HEK293 (cell line): ENCODE measurements around the gene PITPNM3.

ENCODE experiments used
- CTCF ChIA-PET: fragments of 350-600 bp; formaldehyde crosslinking; extraction: SDS; loops from one replicate; lab custom pipeline; 2021; ENCODE audit warnings: antibody characterized with exemption; lab: Yijun Ruan, JAX
- POLR2A ChIA-PET: fragments of 300-600 bp; formaldehyde crosslinking; extraction: SDS; loops from one replicate; lab custom pipeline; 2020; ENCODE audit warnings: antibody characterized with exemption, inconsistent platforms; lab: Yijun Ruan, JAX
- H3K27ac ChIP-seq: fragments of 200-500 bp; sonication (Bioruptor generic); 2 replicates; pipeline ENCODE4 v1.5.1; 2014; ENCODE audit warnings: low read depth, low read length, control low read depth, inconsistent platforms; ENCODE audit errors: extremely low read depth
- H3K36me3 ChIP-seq, 2 experiments: fragments of 200-500 bp in 1 of 2; sonication (Bioruptor generic) in 1 of 2; 1 replicate in 1 of 2; 2 replicates in 1 of 2; pipeline ENCODE4 v1.5.1; 2014 to 2017; ENCODE audit warnings: inconsistent platforms in 2 of 2, low read length in 2 of 2; ENCODE audit not compliant: control insufficient read depth in 2 of 2, insufficient read depth in 1 of 2
- H3K4me1 ChIP-seq: fragments of 200-500 bp; sonication (Bioruptor generic); 2 replicates; pipeline ENCODE4 v1.5.1; 2014; ENCODE audit warnings: mild to moderate bottlenecking, low read length, inconsistent platforms; ENCODE audit not compliant: control insufficient read depth, insufficient read depth
- H3K4me3 ChIP-seq: 2 replicates; pipeline ENCODE4 v1.5.1; 2011; ENCODE audit warnings: low read depth, mild to moderate bottlenecking, control low read depth, low read length, moderate library complexity
- H3K9me3 ChIP-seq: fragments of 200-500 bp; sonication (Bioruptor generic); 2 replicates; pipeline ENCODE4 v1.5.1; 2014; ENCODE audit warnings: low read depth, low read length, inconsistent platforms; ENCODE audit not compliant: control insufficient read depth, insufficient read depth
- GLI4 ChIP-seq: fragments of 450-650 bp; formaldehyde crosslinking; IDR thresholded peaks from 2 replicates; pipeline ENCODE4 v1.5.1; 2016; ENCODE audit warnings: missing biosample characterization, missing genetic modification characterization
- KLF1 ChIP-seq: fragments of 450-650 bp; formaldehyde crosslinking; IDR thresholded peaks from 2 replicates; pipeline ENCODE4 v1.5.1; 2016; ENCODE audit warnings: missing biosample characterization, missing genetic modification characterization
- KLF7 ChIP-seq: fragments of 450-650 bp; formaldehyde crosslinking; IDR thresholded peaks from 2 replicates; pipeline ENCODE4 v1.5.1; 2016; ENCODE audit warnings: missing biosample characterization, missing genetic modification characterization, borderline replicate concordance
- TCF7L2 ChIP-seq: IDR thresholded peaks from 2 replicates; pipeline ENCODE4 v1.6.1; 2011; ENCODE audit warnings: low read depth, mild to moderate bottlenecking, inconsistent platforms, low read length, moderate library complexity, borderline replicate concordance
- YY2 ChIP-seq: fragments of 450-650 bp; formaldehyde crosslinking; IDR thresholded peaks from 2 replicates; pipeline ENCODE4 v1.5.1; 2016; ENCODE audit warnings: missing biosample characterization, missing genetic modification characterization
- ZBTB48 ChIP-seq: fragments of 450-650 bp; formaldehyde crosslinking; IDR thresholded peaks from 2 replicates; pipeline ENCODE4 v1.5.1; 2016; ENCODE audit warnings: missing biosample characterization, missing genetic modification characterization
- ZFP41 ChIP-seq: fragments of 450-650 bp; formaldehyde crosslinking; IDR thresholded peaks from 2 replicates; pipeline ENCODE4 v1.5.1; 2016; ENCODE audit warnings: missing biosample characterization, missing genetic modification characterization, borderline replicate concordance
- ZIC2 ChIP-seq: fragments of 450-650 bp; formaldehyde crosslinking; IDR thresholded peaks from 2 replicates; pipeline ENCODE4 v1.5.1; 2016; ENCODE audit warnings: missing biosample characterization, missing genetic modification characterization
- ZNF112 ChIP-seq: fragments of 450-650 bp; formaldehyde crosslinking; IDR thresholded peaks from 2 replicates; pipeline ENCODE4 v1.5.0; 2017; ENCODE audit warnings: missing biosample characterization, missing genetic modification characterization
- ZNF239 ChIP-seq: fragments of 450-650 bp; formaldehyde crosslinking; IDR thresholded peaks from 2 replicates; pipeline ENCODE4 v1.5.1; 2016; ENCODE audit warnings: missing biosample characterization, missing genetic modification characterization
- ZNF274 ChIP-seq, 2 experiments: fragments of 200-500 bp in 1 of 2; fragments of 450-650 bp in 1 of 2; sonication (Bioruptor generic) in 1 of 2; formaldehyde crosslinking in 1 of 2; IDR thresholded peaks; 2 replicates each; pipeline versions ENCODE4 v1.5.1 to v1.6.1; 2014 to 2016; ENCODE audit warnings: borderline replicate concordance in 1 of 2, inconsistent platforms in 1 of 2, low read length in 1 of 2, missing biosample characterization in 1 of 2, missing genetic modification characterization in 1 of 2
- ZNF335 ChIP-seq: fragments of 450-650 bp; formaldehyde crosslinking; conservative IDR thresholded peaks from 2 replicates; pipeline ENCODE4 v1.5.1; 2016; ENCODE audit warnings: missing biosample characterization, missing genetic modification characterization
- ZNF585B ChIP-seq: fragments of 450-650 bp; formaldehyde crosslinking; IDR thresholded peaks from 2 replicates; pipeline ENCODE4 v1.5.1; 2016; ENCODE audit warnings: missing biosample characterization, missing genetic modification characterization
- ZNF623 ChIP-seq: fragments of 450-650 bp; formaldehyde crosslinking; IDR thresholded peaks from 2 replicates; pipeline ENCODE4 v1.5.1; 2016; ENCODE audit warnings: missing biosample characterization, missing genetic modification characterization
- ZNF692 ChIP-seq: fragments of 450-650 bp; formaldehyde crosslinking; IDR thresholded peaks from 2 replicates; pipeline ENCODE4 v1.5.1; 2016; ENCODE audit warnings: missing biosample characterization, missing genetic modification characterization
- TF ChIP-seq, protein P1 (sequence below): fragments of 450-650 bp; IDR thresholded peaks from 2 replicates; pipeline ENCODE4 v1.5.1; 2018; ENCODE audit warnings: missing biosample characterization, missing genetic modification characterization
- TF ChIP-seq, protein P2 (sequence below): fragments of 450-650 bp; formaldehyde crosslinking; conservative IDR thresholded peaks from 2 replicates; pipeline ENCODE4 v1.5.1; 2016; ENCODE audit warnings: low read depth, missing biosample characterization, missing genetic modification characterization
- TF ChIP-seq, protein P3 (sequence below): fragments of 450-650 bp; formaldehyde crosslinking; IDR thresholded peaks from 2 replicates; pipeline ENCODE4 v1.5.1; 2016; ENCODE audit warnings: missing biosample characterization, missing genetic modification characterization, low read depth

Gene PITPNM3

GRCh38 chr17:6507535-6507934, 48.8 kb downstream of the PITPNM3 start:
- CTCF ChIA-PET, result no interaction called here
- Histone ChIP-seq H3K27ac (no peak overlapping the region), H3K36me3 (no peaks in the 10 kb centered on the region), H3K4me1 (no peaks in the 10 kb centered on the region), H3K4me3 (no peak overlapping the region), H3K9me3 (no peaks in the 10 kb centered on the region)
- TF ChIP-seq ZNF335 (tag by site-specific recombination) (peak; percentile 55), ZNF692 (tag by site-specific recombination) (no peak)
- POLR2A ChIA-PET, result interaction anchor here (0.6 kb wide), 1 partner anchor 16 kb away, joined by 3 read pairs; no protein-coding TSS in a partner anchor

DNA sequence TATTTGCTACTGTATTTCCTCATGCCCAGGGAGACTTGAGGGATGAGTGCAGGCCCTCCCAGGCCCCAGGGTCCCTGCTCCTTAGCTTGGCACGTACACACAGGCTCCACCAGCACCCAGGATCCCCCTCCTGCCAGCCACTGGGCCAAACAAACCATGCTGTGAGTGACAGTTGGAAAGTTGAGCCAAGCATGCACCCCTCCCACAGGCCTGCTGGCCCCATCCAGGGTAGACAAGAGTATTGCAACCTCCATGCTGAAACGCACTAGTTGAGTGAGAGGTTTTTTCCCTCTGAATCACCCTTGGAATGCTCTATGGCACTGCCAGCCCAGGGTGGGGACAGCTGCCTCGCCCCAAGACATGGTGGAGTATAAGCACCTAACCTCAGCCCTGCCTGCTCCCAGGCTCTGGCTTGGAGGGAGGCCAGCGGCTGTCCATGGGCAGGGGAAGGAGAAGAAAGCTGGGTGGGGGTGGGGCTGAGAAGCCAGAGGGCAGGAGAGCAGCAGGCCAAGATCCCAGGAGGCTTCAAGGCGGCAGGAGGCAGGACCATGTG, 49.6 kb downstream of the PITPNM3 start:
- Histone ChIP-seq H3K4me1 (no peaks in the 10 kb centered on the region), H3K9me3 (no peaks in the 10 kb centered on the region), H3K27ac (no peak overlapping the region), H3K4me3 (no peak overlapping the region), H3K36me3 (no peaks in the 10 kb centered on the region)
- TF ChIP-seq ZNF239 (tag by site-specific recombination), result no peak
- 0 out of 2 replicates have a peak, but pooled peaks have one; percentile 25 for TF ChIP-seq ZIC2 (tag by site-specific recombination)
- TF ChIP-seq KLF7 (tag by site-specific recombination), result no peak
- TF ChIP-seq, protein P1, sequence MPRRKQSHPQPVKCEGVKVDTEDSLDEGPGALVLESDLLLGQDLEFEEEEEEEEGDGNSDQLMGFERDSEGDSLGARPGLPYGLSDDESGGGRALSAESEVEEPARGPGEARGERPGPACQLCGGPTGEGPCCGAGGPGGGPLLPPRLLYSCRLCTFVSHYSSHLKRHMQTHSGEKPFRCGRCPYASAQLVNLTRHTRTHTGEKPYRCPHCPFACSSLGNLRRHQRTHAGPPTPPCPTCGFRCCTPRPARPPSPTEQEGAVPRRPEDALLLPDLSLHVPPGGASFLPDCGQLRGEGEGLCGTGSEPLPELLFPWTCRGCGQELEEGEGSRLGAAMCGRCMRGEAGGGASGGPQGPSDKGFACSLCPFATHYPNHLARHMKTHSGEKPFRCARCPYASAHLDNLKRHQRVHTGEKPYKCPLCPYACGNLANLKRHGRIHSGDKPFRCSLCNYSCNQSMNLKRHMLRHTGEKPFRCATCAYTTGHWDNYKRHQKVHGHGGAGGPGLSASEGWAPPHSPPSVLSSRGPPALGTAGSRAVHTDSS, result no peak
- no peak for TF ChIP-seq ZNF112 (tag by site-specific recombination)
- TF ChIP-seq ZNF585B (tag by site-specific recombination), result no peak
- TF ChIP-seq KLF1 (tag by site-specific recombination), result peak; percentile 43; the same call in 1 of the 2 replicates
- TF ChIP-seq GLI4 (tag by site-specific recombination), result no peak
- TF ChIP-seq, protein P2, sequence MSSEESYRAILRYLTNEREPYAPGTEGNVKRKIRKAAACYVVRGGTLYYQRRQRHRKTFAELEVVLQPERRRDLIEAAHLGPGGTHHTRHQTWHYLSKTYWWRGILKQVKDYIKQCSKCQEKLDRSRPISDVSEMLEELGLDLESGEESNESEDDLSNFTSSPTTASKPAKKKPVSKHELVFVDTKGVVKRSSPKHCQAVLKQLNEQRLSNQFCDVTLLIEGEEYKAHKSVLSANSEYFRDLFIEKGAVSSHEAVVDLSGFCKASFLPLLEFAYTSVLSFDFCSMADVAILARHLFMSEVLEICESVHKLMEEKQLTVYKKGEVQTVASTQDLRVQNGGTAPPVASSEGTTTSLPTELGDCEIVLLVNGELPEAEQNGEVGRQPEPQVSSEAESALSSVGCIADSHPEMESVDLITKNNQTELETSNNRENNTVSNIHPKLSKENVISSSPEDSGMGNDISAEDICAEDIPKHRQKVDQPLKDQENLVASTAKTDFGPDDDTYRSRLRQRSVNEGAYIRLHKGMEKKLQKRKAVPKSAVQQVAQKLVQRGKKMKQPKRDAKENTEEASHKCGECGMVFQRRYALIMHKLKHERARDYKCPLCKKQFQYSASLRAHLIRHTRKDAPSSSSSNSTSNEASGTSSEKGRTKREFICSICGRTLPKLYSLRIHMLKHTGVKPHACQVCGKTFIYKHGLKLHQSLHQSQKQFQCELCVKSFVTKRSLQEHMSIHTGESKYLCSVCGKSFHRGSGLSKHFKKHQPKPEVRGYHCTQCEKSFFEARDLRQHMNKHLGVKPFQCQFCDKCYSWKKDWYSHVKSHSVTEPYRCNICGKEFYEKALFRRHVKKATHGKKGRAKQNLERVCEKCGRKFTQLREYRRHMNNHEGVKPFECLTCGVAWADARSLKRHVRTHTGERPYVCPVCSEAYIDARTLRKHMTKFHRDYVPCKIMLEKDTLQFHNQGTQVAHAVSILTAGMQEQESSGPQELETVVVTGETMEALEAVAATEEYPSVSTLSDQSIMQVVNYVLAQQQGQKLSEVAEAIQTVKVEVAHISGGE, result no peak
- ChIA-PET POLR2A (no interaction called here), CTCF (interaction anchor here (1.2 kb wide), 2 partner anchors 12 to 32 kb away, joined by 3 to 4 read pairs; no protein-coding TSS in a partner anchor)

- no peak overlapping the region for H3K27ac ChIP-seq
- H3K4me3 ChIP-seq, result no peak overlapping the region
- POLR2A ChIA-PET, result no interaction called here
- H3K9me3 ChIP-seq, result no peaks in the 10 kb centered on the region
- CTCF ChIA-PET, result interaction anchor here (0.7 to 1.2 kb wide), 4 partner anchors 11 to 1558 kb away, joined by 3 to 6 read pairs (median 4); no protein-coding TSS in a partner anchor
- H3K4me1 ChIP-seq, result no peaks in the 10 kb centered on the region
- H3K36me3 ChIP-seq, result no peaks in the 10 kb centered on the region
- TF ChIP-seq ZNF623 (tag by site-specific recombination) (no peak), ZNF274 (IDR thresholded peaks at IDR 0.05; ENCODE audit: low read length) (no peak), ZNF274 (tag by site-specific recombination; IDR thresholded peaks at IDR 0.05; ENCODE audit: borderline replicate concordance) (no peak), ZIC2 (tag by site-specific recombination) (no peak), ZFP41 (tag by site-specific recombination) (no peak), YY2 (no peak), TCF7L2 (no peak), ZBTB48 (tag by site-specific recombination) (no peak)
- TF ChIP-seq, protein P3, sequence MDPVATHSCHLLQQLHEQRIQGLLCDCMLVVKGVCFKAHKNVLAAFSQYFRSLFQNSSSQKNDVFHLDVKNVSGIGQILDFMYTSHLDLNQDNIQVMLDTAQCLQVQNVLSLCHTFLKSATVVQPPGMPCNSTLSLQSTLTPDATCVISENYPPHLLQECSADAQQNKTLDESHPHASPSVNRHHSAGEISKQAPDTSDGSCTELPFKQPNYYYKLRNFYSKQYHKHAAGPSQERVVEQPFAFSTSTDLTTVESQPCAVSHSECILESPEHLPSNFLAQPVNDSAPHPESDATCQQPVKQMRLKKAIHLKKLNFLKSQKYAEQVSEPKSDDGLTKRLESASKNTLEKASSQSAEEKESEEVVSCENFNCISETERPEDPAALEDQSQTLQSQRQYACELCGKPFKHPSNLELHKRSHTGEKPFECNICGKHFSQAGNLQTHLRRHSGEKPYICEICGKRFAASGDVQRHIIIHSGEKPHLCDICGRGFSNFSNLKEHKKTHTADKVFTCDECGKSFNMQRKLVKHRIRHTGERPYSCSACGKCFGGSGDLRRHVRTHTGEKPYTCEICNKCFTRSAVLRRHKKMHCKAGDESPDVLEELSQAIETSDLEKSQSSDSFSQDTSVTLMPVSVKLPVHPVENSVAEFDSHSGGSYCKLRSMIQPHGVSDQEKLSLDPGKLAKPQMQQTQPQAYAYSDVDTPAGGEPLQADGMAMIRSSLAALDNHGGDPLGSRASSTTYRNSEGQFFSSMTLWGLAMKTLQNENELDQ, result no peak
Measured at GRCh38 chr17:6505425-6506142, 50.8 kb downstream of the PITPNM3 start.
